Pancreas (tissue), 10 donors: ENCODE measurements around the gene PNMA1. TPM values are rescaled to one million over a fixed set of nuclear protein-coding genes. Genes with fewer than 3 reads are reported as not detected.

ENCODE experiments used
- ATAC-seq, 4 donors: fragments of 200-7000 bp; cut with Tn5 transposase; one replicate each; pipeline versions ENCODE4 v1.8.0 to v1.9.1; 2020; ENCODE audit warnings: mild to moderate bottlenecking in 4 of 4, moderate library complexity in 4 of 4
- DNase-seq, 6 donors: peaks; one replicate each; pipeline ENCODE4 v3.0.0-alpha.2; 2020
- FAIRE-seq: peaks from 2 replicates; lab custom pipeline; 2012; peaks lifted over from hg19 to GRCh38; lab: Jason Lieb, UNC
- H3K27ac ChIP-seq, 4 donors: fragments of 200-600 bp; sonication (generic); 1 replicate in 3 of 4; 2 replicates in 1 of 4; pipeline versions ENCODE4 v1.5.0 to v1.8.0; 2020
- H3K27me3 ChIP-seq, 4 donors: fragments of 200-600 bp; one replicate each; pipeline ENCODE4 v1.8.0; 2021
- H3K36me3 ChIP-seq, 3 donors: fragments of 200-600 bp; sonication (generic) in 1 of 3; one replicate each; pipeline versions ENCODE4 v1.5.0 to v1.8.0; 2020 to 2021
- H3K4me1 ChIP-seq, 3 donors: fragments of 200-600 bp; one replicate each; pipeline ENCODE4 v1.8.0; 2021
- H3K4me3 ChIP-seq, 4 donors: fragments of 200-600 bp; sonication (generic) in 2 of 4; one replicate each; pipeline versions ENCODE4 v1.5.0 to v1.8.0; 2020 to 2021
- H3K9me3 ChIP-seq, 4 donors: fragments of 200-600 bp; one replicate each; pipeline ENCODE4 v1.8.0; 2021
- CTCF ChIP-seq, 4 donors: fragments of 200-600 bp; sonication (generic) in 3 of 4; IDR thresholded peaks; one replicate each; pipeline versions ENCODE4 v1.5.0 to v1.8.0; 2021; ENCODE audit warnings: antibody characterized with exemption in 4 of 4
- WGBS, 2 donors: extraction: QIAGEN DNeasy Blood & Tissue Kit; methylation state at CpG; one replicate each; pipeline ENCODE4 v1.1.7; 2013; 5-methylcytosine and 5-hydroxymethylcytosine counted together
- intact Hi-C, 3 donors: fragments of 100-400 bp; cut with DNase I; formaldehyde crosslinking; loops; one replicate each; pipeline versions ENCODE4 v1.11.1 to v1.14.2; 2022
- polyA plus RNA-seq, 2 donors: library from polyadenylated mRNA; stranded (reverse); fragments of 200-250 nt; gene quantifications; one replicate each; pipeline ENCODE4 v1.2.3, GENCODE V29; 2013
- total RNA-seq, 6 donors: library from RNA; stranded (reverse); fragmentation: NEBNext Ultra II Directional in 4 of 6; extraction: Animal tissue kit (Norgen Biotek cat#: 25700) in 4 of 6; gene quantifications; one replicate each; pipeline versions ENCODE4 v1.2.1 to v1.2.4, GENCODE V29; 2021 to 2023
- donor health status: healthy with polysubstance abuse.
- donor health status: DM: no; HTN: no; CAD: no; lungs with moderate emphysema.
- donor health status: DM: no; HTN: no; CAD: no.
- donor health status: control.
- donor health status: control.
- donor health status: Bipolar disorder and iron deficiency.
- donor health status: DM: yes; HTN: yes; CAD: no.
- donor health status: DM: no; HTN: no; CAD: no.
- donor health status: DM: no; HTN: no; CAD: no.
- donor health status: DM: yes; HTN: yes; CAD: no.

Gene PNMA1
- total and polyA plus RNA-seq, 8 donors, result 2.8 to 25.4 (median 6.7) TPM

GRCh38 chr14:73750531-73750901 is 36.3 kb upstream of the PNMA1 start:
- FAIRE-seq, result no peak
- Histone ChIP-seq H3K4me1 (peaks cover 48 to 77% (median 60%) of the 10 kb centered on the region in 3 donors), H3K36me3 (no peaks in the 10 kb centered on the region), H3K9me3 (no peaks in the 10 kb centered on the region), H3K4me3 (no peak overlapping the region), H3K27me3 (no peaks in the 10 kb centered on the region), H3K27ac (no peak overlapping the region)
- no peak for TF ChIP-seq CTCF (IDR thresholded peaks at IDR 0.05)
- intact Hi-C loops, result no loop called here
- peak in 2 of 6 donors; percentile 52 to 62 for DNase-seq
- peak in 3 of 4 donors; percentile 39 to 67 (median 47) for ATAC-seq
- 2 to 4% methylated on average over 3 of the region's 3 CpGs for WGBS, 2 donors

- no peak for DNase-seq
- H3K27ac ChIP-seq, result no peak overlapping the region
- no peak overlapping the region for H3K4me3 ChIP-seq
- H3K9me3 ChIP-seq, result no peaks in the 10 kb centered on the region
- intact Hi-C loops, result no loop called here
- TF ChIP-seq CTCF (IDR thresholded peaks at IDR 0.05), result no peak
- ATAC-seq, result no peak
- FAIRE-seq, result no peak
- H3K27me3 ChIP-seq, result no peaks in the 10 kb centered on the region
- no peaks in the 10 kb centered on the region for H3K36me3 ChIP-seq
- 55 to 60% methylated on average over 11 of the region's 11 CpGs for WGBS, 2 donors
- peaks cover 47 to 77% (median 54%) of the 10 kb centered on the region in 3 donors for H3K4me1 ChIP-seq
Measured at GRCh38 chr14:73749706-73750530, 35.7 kb upstream of the PNMA1 start.

- H3K4me1 ChIP-seq, result peaks cover 47 to 77% (median 53%) of the 10 kb centered on the region in 3 donors
- no peaks in the 10 kb centered on the region for H3K27me3 ChIP-seq
- intact Hi-C loops, result no loop called here
- H3K36me3 ChIP-seq, result no peaks in the 10 kb centered on the region
- WGBS, 2 donors, result 82 to 91% methylated on average over 6 of the region's 6 CpGs
- FAIRE-seq (no peak), DNase-seq (no peak), ATAC-seq (no peak)
- no peak overlapping the region for H3K4me3 ChIP-seq
- H3K9me3 ChIP-seq, result no peaks in the 10 kb centered on the region
- no peak for TF ChIP-seq CTCF (IDR thresholded peaks at IDR 0.05)
- no peak overlapping the region for H3K27ac ChIP-seq
Measured at GRCh38 chr14:73748858-73749357, 34.7 kb upstream of the PNMA1 start.

- Histone ChIP-seq H3K9me3 (no peaks in the 10 kb centered on the region), H3K27me3 (no peaks in the 10 kb centered on the region), H3K36me3 (no peaks in the 10 kb centered on the region), H3K4me3 (no peak overlapping the region), H3K27ac (no peak overlapping the region), H3K4me1 (peaks cover 43 to 76% (median 53%) of the 10 kb centered on the region in 3 donors)
- ATAC-seq (no peak), FAIRE-seq (no peak), DNase-seq (no peak)
- intact Hi-C loops, result no loop called here
- TF ChIP-seq CTCF (IDR thresholded peaks at IDR 0.05), result no peak
- WGBS, 2 donors, result 70 to 72% methylated on average over 9 of the region's 9 CpGs
Measured at GRCh38 chr14:73747379-73748211, 33.4 kb upstream of the PNMA1 start.
